NCI-H2029 treated with DMSO at 0.1 percent for 48 hours (cell line): ENCODE data around the gene GRK5.
"Not testable (repeated sequence)": the region's sequence is repeated elsewhere in the genome, so short reads cannot be mapped to it uniquely, and the experiment has no call there.

Source experiments
- DNase-seq: peaks from one replicate; lab custom pipeline; 2025; lab: John Stamatoyannopoulos, UW

Gene GRK5

GRCh38 chr10:119222537-119222936 is 15.2 kb downstream of the GRK5 start:
- no peak for DNase-seq

GRCh38 chr10:119222966-119223386 is 15.6 kb downstream of the GRK5 start:
- no peak for DNase-seq

- no peak for DNase-seq
Observed at GRCh38 chr10:119225083-119225658, 17.8 kb downstream of the GRK5 start.

- DNase-seq, result no peak
Observed at GRCh38 chr10:119227825-119228224, 20.5 kb downstream of the GRK5 start.

- no peak for DNase-seq
Observed at GRCh38 chr10:119231654-119232053, 24.3 kb downstream of the GRK5 start.

GRCh38 chr10:119232439-119232838 is 25.1 kb downstream of the GRK5 start:
- not testable (repeated sequence) for DNase-seq

GRCh38 chr10:119233123-119233820 is 25.9 kb downstream of the GRK5 start:
- no peak for DNase-seq

- no peak for DNase-seq
Observed at GRCh38 chr10:119233821-119234220, 26.4 kb downstream of the GRK5 start.

GRCh38 chr10:119235356-119235755 is 28.0 kb downstream of the GRK5 start:
- no peak for DNase-seq

GRCh38 chr10:119237722-119238436 is 30.5 kb downstream of the GRK5 start:
- no peak for DNase-seq

GRCh38 chr10:119238577-119238976 is 31.2 kb downstream of the GRK5 start:
- no peak for DNase-seq

GRCh38 chr10:119239015-119239414 is 31.6 kb downstream of the GRK5 start:
- not testable (repeated sequence) for DNase-seq

GRCh38 chr10:119239630-119240029 is 32.3 kb downstream of the GRK5 start:
- not testable (repeated sequence) for DNase-seq

GRCh38 chr10:119241066-119241465 is 33.7 kb downstream of the GRK5 start:
- no peak for DNase-seq

GRCh38 chr10:119242186-119242585 is 34.8 kb downstream of the GRK5 start:
- no peak for DNase-seq

- no peak for DNase-seq
Observed at GRCh38 chr10:119243488-119243887, 36.1 kb downstream of the GRK5 start.

- DNase-seq, result no peak
Observed at GRCh38 chr10:119243967-119244366, 36.6 kb downstream of the GRK5 start.

- DNase-seq, result no peak
Observed at GRCh38 chr10:119245272-119245671, 37.9 kb downstream of the GRK5 start.

- no peak for DNase-seq
Observed at GRCh38 chr10:119246862-119247549, 39.6 kb downstream of the GRK5 start.

GRCh38 chr10:119247550-119247894 is 40.2 kb downstream of the GRK5 start:
- no peak for DNase-seq

- no peak for DNase-seq
Observed at GRCh38 chr10:119248184-119248583, 40.8 kb downstream of the GRK5 start.

- no peak for DNase-seq
Observed at GRCh38 chr10:119248681-119249080, 41.3 kb downstream of the GRK5 start.
